Glutamatergic neuron (in vitro differentiated cells): Measurements from ENCODE around the gene NOP9. TPM values are rescaled to one million over a fixed set of nuclear protein-coding genes. Genes with fewer than 3 reads are reported as not detected.

ENCODE experiments used
- DNase-seq: peaks from one replicate; pipeline ENCODE4 v3.0.0; 2022
- H3K27ac Mint-ChIP-seq: one replicate; pipeline ENCODE4 v1.8.0; 2020; ENCODE audit warnings: mild to moderate bottlenecking, mixed read lengths, inconsistent platforms; ENCODE audit not compliant: unreplicated experiment
- H3K27me3 Mint-ChIP-seq: one replicate; pipeline ENCODE4 v1.8.0; 2020; ENCODE audit warnings: mild to moderate bottlenecking, moderate library complexity, mixed read lengths, inconsistent platforms; ENCODE audit not compliant: unreplicated experiment
- H3K36me3 Mint-ChIP-seq: one replicate; pipeline ENCODE4 v1.8.0; 2020; ENCODE audit warnings: mild to moderate bottlenecking, mixed read lengths, inconsistent platforms; ENCODE audit not compliant: unreplicated experiment
- H3K4me1 Mint-ChIP-seq: one replicate; pipeline ENCODE4 v1.8.0; 2020; ENCODE audit warnings: mild to moderate bottlenecking, low read depth, mixed read lengths, inconsistent platforms; ENCODE audit not compliant: unreplicated experiment
- H3K4me3 Mint-ChIP-seq: one replicate; pipeline ENCODE4 v1.8.0; 2020; ENCODE audit warnings: mild to moderate bottlenecking, mixed read lengths, inconsistent platforms; ENCODE audit not compliant: unreplicated experiment
- H3K9me3 Mint-ChIP-seq: one replicate; pipeline ENCODE4 v1.8.0; 2020; ENCODE audit warnings: mild to moderate bottlenecking, moderate library complexity, mixed read lengths, inconsistent platforms; ENCODE audit not compliant: unreplicated experiment
- CTCF ChIP-seq: fragments of 200-600 bp; sonication (generic); IDR thresholded peaks from one replicate; pipeline ENCODE4 v1.5.0; 2021; ENCODE audit not compliant: partially characterized antibody, unreplicated experiment
- total RNA-seq: library from RNA; stranded (reverse); fragmentation: NEBNext Ultra II Directional; extraction: Animal tissue kit (Norgen Biotek cat#: 25700); gene quantifications from one replicate; pipeline ENCODE4 v1.2.1, GENCODE V29; 2021; ENCODE audit not compliant: unreplicated experiment

The NOP9 gene
- total RNA-seq, 1 donor from 2014 or later, result 29.2 TPM

GRCh38 chr14:24282736-24283135 lies 16.9 kb upstream of the NOP9 start:
- Mint-ChIP-seq H3K4me1 (no peaks in the 10 kb centered on the region), H3K9me3 (peaks cover 4% of the 10 kb centered on the region), H3K4me3 (no peak overlapping the region), H3K27ac (no peak overlapping the region), H3K36me3 (no peaks in the 10 kb centered on the region), H3K27me3 (peaks cover 3% of the 10 kb centered on the region)
- TF ChIP-seq CTCF, result no peak
- no peak for DNase-seq

- H3K9me3 Mint-ChIP-seq, result peaks cover 4% of the 10 kb centered on the region
- H3K36me3 Mint-ChIP-seq, result no peaks in the 10 kb centered on the region
- DNase-seq, result no peak
- H3K4me3 Mint-ChIP-seq, result no peak overlapping the region
- no peaks in the 10 kb centered on the region for H3K27me3 Mint-ChIP-seq
- no peak overlapping the region for H3K27ac Mint-ChIP-seq
- H3K4me1 Mint-ChIP-seq, result no peaks in the 10 kb centered on the region
- no peak for TF ChIP-seq CTCF
Observed at GRCh38 chr14:24283796-24284460, 15.7 kb upstream of the NOP9 start.

GRCh38 chr14:24284501-24285035 lies 15.1 kb upstream of the NOP9 start:
- Mint-ChIP-seq H3K4me3 (no peak overlapping the region), H3K4me1 (no peaks in the 10 kb centered on the region), H3K9me3 (peaks cover 4% of the 10 kb centered on the region), H3K27ac (no peak overlapping the region), H3K27me3 (no peaks in the 10 kb centered on the region), H3K36me3 (no peaks in the 10 kb centered on the region)
- TF ChIP-seq CTCF, result no peak
- DNase-seq, result no peak

GRCh38 chr14:24285351-24285750 lies 14.3 kb upstream of the NOP9 start:
- Mint-ChIP-seq H3K27me3 (no peaks in the 10 kb centered on the region), H3K27ac (no peak overlapping the region), H3K36me3 (no peaks in the 10 kb centered on the region), H3K4me1 (no peaks in the 10 kb centered on the region), H3K9me3 (peaks cover 3% of the 10 kb centered on the region), H3K4me3 (no peak overlapping the region)
- DNase-seq, result no peak
- TF ChIP-seq CTCF, result no peak

- TF ChIP-seq CTCF, result no peak
- Mint-ChIP-seq H3K27me3 (no peaks in the 10 kb centered on the region), H3K4me3 (no peak overlapping the region), H3K27ac (no peak overlapping the region), H3K9me3 (peaks cover 3% of the 10 kb centered on the region), H3K36me3 (no peaks in the 10 kb centered on the region), H3K4me1 (no peaks in the 10 kb centered on the region)
- DNase-seq, result no peak
Observed at GRCh38 chr14:24286996-24287395, 12.7 kb upstream of the NOP9 start.
